ENCODE results near the gene PKN1.

Gene PKN1

DNA sequence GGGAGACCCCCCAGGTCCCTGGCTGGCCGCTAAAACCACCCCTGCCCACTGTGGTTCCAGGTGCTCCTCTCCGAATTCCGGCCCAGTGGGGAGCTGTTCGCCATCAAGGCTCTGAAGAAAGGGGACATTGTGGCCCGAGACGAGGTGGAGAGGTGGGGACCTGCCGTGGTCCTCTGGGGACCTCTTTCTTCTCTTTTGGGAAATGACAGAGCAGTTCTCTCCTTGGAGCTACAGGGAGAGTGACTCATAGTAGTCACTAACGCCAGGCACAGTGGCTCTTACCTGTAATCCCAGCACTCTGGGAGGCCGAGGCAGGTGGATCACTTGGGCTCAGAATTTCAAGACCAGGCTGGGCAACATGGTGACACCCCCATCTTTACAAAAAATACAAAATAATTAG lies 34.7 kb downstream of the PKN1 start:
- no peak for DNase-seq

DNA sequence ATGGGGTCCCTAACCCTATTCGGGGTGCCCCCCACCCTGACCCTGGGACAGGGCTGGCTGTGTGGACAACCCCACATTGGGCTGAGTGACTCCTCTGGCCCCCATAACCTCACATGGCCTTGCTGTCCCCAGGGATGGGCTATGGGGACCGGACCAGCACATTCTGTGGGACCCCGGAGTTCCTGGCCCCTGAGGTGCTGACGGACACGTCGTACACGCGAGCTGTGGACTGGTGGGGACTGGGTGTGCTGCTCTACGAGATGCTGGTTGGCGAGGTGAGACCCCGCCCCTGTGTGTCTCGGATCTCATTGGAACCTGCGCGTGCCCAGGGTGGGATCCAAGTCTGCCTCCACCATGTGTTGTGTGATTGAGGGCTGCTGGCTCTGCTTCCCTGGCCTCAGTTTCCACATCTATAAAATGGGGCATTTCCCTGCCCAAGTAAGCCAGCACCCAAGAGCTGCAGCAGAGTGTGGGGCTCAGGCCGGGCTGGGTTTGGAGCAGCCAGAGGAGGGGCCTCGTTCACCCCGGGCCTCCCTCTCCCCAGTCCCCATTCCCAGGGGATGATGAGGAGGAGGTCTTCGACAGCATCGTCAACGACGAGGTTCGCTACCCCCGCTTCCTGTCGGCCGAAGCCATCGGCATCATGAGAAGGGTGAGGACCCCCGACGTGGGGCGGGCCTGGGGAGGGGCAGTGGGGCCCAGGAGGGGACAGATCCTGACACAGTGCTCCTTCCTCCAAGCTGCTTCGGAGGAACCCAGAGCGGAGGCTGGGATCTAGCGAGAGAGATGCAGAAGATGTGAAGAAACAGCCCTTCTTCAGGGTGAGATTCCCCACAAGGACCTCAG lies 37.1 kb downstream of the PKN1 start:
- DNase-seq, result no peak

DNA sequence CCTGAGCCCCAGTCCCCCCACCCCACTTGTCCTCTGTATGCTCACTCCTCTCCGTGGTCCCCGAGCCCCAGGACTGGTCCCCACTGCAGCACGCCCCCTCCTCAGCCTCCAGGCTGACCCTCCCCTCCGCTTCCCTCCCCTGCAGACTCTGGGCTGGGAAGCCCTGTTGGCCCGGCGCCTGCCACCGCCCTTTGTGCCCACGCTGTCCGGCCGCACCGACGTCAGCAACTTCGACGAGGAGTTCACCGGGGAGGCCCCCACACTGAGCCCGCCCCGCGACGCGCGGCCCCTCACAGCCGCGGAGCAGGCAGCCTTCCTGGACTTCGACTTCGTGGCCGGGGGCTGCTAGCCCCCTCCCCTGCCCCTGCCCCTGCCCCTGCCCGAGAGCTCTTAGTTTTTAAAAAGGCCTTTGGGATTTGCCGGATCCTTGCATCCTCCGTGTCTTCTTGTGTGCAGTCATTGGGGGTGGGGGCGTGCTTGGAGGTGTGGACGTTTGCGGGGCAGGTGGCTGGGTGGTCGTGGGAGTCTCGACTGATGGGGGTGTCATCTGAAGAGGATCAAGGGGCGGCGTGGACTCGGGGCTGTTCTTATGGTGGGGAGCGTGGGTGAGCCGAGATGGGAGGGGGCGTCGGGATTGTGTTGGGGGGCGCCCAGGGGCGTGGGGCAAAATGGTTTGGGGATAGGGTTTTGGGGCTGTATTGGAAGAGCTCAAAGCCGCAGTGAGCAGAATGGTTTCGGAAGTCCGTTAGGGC lies 38.5 kb downstream of the PKN1 start:
- DNase-seq, result no peak

DNA sequence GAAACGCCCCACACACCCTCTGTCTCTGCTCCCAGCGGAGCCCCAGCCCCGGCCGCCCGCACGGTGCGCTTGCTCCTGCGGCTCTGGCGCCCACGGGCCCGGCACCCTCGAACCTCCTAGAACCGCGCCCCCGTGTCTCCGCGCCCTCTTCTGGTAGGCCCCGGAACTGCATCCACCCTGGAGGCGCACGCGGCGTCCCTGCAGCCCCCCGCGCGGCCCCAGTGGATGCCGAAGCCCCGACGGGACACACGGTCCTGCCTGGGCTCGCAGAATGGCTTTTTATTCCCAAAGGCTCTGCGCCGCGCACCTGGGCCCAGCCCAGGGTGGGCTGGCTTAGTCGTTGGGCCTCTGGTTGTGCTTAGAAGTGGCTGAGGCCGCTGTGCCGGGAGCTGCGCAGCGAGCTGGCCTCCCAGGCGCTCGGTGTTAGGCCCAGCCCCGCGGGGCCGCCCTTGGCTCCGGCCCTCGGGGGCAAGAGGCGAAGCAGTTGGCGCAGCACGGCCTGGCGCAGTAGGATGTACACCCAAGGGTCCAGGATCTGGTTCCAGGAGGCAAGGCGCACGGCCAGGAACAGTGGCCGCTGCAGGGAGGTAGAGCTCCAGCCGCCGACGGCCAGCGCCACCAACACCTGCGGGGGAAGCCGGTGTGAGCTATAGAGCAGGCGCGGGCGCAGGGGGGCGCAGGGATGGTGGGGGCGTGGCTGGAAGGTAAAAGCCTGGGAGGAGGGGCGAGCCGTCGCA lies 39.3 kb downstream of the PKN1 start:
- no peak for DNase-seq

DNA sequence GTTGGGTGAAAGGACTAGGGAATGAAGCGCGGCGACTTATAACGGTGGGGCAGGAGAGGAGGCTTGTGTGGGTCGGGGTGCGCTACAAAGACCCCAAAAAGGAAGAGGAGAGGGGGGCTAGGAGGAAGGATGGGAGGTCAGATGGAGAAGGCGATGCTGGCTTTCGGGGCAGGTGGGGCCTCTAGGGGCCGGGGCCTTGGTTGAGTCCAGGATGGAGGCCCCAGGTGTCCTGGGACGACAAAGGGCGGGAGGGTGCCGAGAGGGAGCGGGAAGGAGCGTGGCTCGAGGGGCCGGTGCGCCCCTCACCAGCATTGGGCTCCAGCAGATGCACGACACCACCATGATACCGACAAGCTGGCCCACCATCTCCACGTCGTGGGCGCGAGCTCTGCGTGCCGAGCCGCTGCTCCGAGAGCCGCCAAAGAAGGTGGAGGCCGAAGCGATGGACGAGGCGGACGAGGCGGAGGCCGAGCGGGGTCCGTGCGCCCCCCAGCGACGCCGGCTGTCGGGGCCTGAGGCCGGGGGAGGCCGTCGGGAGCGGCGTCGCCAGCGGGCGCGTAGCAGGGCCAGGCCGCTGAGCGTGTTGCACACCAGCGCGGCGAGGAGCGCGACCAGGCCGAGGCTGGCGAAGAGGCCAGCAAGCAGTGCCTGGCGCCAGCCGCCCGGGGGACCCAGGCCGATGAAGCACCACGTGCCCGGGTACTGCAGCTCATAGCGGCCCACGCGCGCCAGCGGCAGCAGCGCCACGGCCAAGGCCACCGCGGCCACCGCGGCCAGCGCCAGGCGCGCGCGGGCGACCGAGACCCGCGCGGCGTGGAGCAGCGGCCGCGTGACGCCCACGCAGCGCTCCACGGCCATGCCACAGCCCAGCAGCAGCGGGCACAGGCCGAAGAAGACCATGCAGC lies 40.2 kb downstream of the PKN1 start:
- DNase-seq, result no peak

DNA sequence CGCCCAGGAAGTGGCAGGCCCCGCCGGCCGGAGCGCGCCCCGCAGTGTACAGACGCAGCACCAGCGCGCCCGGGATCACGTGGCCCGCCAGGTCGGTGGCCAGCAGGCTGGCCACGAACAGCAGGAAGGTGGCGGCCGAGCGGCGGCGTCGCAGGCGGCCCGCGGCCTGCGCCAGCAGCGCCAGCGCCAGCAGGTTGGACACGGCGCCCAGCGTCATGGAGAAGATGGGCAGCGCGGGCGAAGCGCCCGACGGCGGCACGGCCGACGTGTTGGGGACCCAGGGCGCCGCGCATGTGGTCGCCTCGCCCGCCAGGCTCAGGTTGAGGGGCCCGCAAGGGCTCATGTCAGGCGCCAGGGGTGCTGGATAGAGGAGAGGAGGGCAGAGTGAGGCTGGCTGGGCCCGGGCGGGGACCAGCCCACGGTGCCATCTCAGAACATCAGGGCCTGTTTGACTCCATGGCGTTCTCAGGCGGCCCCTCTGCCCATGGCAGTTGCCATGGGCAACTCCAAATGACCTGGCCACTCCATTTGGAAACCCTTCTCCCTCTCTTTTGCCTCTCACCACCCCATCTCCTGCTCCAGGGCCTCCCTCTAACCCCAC lies 41.0 kb downstream of the PKN1 start:
- no peak for DNase-seq

DNA sequence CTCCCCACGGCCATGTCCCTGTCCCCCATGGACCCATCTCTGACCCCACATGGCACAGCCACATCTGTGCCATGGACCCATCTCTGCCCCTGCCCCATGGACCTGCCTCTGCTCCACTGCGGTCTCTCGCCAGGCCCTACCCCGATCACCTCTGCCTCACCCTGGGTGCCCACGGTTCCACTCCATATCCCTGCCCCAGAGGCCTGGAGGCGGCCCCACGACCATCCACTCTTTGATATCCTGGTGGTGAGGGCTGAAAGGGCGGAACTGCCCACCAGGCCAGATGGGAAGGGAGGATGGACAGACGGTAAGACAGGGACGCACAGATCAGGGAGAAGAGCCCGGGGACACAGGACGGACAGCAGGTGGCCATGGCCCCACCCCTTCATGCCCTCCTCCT lies 41.7 kb downstream of the PKN1 start:
- no peak for DNase-seq

DNA sequence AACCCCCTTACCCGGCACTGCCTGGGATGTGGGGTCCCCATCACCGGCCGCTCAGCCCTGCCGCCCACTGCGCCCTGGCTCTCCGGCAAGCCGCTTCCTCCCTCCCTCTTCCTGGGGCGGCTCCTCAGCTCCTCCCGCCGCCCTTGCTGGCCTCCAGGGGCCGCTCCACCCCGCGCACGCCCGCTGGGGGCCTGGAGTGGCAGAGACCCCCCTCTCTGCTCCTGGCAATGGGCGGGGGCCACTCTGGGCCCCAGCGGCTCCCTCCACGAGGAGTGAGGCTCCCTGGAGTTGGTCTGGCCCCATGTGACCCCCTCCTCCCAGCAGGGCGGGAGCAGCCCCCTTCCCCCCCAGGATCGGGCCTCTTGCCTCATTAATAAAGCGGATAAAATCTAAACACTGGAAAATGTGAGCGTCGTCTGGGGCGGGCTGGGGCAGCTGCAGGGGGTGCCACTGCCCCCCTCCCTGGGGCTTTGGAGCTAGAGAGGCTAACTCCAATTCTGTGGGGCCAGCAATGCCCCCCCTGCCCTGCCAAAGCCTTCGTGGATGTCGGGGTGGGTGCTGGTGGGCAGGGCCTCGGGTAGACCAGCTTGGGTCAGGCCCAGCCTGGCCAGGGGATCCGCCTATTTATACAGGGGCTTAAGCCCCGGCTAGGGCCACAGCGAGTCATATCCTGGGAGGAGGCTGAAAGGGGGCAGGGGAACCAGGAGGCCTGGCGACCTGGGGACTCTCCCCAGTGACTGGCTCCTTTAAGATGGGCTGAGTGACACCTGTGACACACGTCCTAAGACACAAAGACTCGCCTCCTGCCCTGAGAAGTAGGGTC lies 42.4 kb downstream of the PKN1 start, which contains the start of gene PTGER1:
PTGER1 (minus strand) TSS at position 104 of the 823 bp plus-strand sequence. CDS start 1,034 bp downstream, outside the sequence.
- DNase-seq, result no peak

DNA sequence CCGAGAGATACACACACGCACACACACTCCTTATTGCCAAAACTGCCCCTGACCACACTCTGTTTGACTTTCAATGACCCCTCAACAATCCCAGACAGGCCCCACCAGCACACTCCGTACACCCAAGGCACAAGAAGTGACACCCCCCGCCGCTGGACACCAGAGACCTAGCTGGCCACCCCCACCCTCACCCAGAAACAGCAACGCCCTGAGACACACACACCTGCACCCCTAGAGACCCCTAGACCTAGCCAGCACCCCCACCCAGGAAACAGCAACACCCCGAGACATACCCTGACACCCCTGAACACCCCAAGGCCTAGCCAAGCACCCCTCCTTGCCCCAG lies 43.2 kb downstream of the PKN1 start:
- no peak for DNase-seq

DNA sequence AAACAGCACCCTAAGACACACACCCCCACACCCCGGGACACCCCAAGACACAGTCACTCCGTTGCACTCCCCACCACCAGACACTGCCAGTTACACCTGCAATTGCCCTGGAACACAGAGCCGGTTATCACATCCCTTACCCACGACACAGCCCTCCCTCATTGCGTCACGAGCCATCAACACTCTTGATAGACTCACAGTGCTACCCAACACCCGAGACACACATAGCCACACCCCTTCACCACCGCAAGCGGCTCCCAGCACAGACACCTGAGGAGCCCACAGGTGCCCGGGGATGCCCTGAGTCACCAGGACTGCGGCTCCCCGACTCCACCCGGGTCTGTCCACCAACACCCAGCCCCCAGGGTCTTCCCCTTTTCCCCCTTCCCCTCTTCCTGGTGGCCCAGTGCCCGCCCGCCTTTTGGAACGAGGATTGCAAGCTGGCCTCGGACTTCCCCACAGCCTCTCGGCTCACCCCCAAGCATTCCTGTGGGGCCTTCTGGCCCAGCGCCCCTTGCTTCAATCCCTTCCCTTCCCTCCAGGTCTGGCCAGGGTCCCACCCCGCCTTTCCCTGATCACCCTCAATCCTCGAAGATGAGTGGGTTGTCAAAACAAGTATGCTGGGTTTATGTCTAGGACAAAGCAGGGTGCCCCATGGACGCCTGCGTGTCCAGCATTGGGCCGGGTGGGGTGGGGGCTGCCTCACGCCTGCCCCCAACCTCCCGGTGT lies 43.7 kb downstream of the PKN1 start:
- DNase-seq, result no peak

DNA sequence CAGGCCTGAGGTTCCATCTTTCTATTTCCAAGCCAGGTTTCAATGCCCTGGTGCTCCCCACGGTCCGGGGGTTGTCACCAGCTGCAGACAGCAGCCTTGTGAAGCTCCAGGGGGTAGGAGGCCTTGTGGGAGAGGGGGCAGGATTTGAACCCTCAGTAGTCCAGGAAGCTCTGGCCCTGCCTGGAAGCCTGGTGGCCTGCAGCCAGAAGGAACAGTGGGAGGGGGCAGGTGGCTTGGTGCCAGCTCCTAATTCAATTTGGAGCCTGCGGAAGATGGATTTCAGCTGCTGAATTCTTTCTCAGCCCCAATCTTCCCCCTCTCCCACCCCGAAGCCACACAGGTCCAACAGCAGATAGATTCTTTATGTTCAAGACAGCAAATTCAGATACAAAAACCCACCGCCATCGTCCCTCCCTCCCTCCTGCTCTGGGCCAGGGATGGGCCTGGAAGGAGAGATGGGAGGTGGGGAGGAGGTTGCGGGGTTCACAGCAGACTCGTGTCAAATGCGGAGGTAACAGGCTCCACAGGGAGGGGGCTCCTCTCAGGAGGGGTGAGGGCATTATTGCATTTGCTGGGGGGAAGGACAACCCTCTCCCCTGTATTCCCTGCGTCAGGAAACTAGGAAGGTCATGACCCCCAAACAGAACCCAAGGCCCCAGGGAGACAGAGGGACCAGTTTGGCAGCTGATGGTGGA lies 44.5 kb downstream of the PKN1 start:
- DNase-seq, result no peak

DNA sequence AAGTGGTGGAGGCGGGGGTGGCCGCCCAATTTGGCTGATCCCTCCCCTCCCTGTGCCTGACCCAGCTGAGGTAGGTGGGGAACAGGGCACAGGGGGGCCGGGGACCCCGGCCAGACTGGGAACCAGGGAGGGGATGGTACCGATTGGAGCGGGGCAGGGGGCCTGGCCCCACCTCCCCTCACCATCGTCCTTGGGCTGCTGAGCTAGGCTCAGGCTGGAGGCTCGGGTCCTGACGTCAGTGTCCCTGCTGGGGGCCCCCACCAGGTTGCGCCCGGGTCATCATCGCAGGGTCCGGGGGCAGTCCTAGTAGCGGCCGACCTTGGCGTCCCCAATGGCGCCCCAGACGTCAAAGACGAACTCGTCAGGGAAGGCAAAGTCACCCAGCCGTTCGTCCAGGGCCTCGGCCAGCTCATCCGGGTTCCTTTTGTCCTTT lies 45.0 kb downstream of the PKN1 start:
- DNase-seq, result no peak

DNA sequence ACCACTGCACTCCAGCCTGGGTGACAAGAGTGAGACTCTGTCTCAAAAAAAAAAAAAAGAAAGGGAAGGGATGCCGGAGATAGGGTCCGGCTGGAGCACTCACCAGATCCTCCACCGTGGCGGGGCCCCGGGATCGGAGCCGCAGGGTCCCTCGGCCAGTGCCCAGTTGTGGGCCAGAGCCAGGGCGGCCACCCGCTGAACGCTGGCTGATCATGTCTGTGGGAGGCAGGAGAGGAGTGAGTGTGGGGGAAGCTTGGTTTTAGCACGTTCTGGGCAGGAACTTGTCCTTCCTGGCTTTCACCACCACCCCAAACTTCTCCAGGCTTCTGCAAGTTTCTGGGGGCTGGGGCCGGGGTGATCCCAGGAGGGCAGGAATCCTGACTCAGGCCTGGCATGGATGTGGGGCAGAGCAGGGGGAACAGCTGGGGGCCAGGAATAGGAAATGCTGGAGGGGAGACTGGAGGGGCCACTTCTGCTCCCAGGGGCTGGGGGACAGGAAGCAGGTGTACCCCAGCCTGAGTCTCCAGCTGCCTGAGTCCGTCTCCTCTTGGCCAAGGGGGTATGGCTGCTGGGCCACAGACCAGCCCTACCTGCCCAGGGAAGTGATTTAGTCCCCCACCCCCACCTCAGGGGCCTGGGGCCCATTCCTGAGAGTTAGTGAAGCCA lies 46.3 kb downstream of the PKN1 start:
- no peak for DNase-seq

DNA sequence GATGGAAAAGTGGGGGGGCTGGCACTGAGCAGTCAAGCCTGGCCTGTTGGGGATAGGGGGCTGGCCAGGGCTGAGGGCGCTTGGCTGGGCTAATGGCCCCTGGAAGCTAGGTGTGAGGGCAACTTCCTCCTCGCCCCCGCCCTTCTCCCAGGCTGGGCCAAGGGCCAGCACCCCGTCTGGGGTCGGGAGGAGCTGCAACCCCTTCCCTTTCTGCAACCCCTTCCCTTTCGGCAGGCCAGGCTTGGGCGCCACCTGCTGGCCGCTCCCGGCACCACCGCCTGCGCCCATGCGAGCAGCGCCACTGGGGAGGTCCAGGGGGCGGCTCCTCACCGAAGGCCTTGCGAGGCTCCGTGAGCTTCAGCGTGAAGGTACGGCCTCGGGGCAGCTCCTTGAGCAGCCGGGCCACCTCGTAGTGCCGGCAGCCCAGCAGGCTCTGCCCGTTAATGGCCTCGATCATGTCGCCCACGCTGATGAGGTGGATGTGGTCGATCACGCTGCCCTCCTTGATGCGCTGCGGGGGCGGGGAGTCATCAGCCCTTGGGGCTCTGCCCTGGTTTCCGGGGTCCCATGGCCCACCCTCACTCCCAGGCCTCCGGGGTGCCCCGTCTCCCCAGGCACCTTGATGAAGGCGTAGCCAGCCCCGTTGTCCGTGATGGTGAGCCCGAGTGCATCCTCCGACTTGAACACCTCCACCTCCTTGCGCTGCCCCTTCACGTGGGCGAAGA lies 47.0 kb downstream of the PKN1 start:
- no peak for DNase-seq

DNA sequence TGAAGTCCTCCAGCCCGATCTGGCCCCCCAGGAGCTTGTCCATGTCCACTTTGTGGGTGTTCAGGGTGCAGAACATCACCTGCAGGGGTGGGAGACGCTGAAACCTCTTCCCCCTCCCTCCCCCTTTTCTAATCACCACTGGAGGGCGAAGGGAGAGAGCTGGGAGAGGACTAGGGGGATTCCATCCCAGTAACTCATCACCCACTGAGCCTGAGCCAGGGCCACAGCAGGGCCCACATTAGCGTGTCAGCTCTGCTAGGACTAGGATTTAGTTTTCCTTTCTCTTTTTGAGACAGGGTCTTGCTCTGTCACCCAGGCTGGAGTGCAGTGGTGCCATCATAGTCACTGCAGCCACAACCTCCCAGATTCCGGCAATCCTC lies 47.6 kb downstream of the PKN1 start:
- DNase-seq, result no peak

DNA sequence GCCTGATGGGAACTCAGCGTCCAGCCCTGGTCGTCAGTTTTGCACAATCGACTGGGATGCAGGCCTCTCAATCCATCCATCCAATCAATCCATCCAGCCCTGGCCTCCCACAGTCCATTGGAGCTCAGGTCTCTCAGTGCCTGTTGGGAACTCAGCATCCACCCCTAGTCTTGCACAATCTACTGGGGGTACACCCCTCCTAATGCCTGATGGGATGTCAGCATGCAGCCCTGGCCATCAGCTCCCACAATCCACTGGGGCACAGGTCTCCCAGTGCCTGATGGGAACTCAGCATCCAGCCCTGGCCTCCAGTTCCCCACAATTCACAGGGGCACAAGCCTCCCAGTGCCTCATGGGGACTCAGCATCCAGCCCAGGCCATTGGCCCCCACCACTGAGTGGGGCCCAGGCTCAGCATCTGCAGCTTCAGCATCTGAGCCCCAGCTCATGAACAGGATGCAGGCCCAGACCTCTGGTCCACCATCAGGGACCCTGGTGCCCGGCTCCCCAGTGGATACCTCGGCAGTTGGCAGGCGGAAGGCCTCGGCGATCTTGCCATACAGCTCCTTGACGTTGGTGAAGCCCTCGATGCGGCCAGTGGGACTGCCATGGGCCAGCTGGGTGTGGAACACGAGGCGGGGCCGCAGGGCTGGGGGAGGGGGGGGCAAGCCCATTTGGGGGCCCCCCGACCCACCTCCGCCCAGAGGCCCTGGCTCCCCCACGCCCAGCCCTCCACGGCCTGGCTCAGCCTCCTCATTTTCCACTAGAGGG lies 49.3 kb downstream of the PKN1 start:
- no peak for DNase-seq

DNA sequence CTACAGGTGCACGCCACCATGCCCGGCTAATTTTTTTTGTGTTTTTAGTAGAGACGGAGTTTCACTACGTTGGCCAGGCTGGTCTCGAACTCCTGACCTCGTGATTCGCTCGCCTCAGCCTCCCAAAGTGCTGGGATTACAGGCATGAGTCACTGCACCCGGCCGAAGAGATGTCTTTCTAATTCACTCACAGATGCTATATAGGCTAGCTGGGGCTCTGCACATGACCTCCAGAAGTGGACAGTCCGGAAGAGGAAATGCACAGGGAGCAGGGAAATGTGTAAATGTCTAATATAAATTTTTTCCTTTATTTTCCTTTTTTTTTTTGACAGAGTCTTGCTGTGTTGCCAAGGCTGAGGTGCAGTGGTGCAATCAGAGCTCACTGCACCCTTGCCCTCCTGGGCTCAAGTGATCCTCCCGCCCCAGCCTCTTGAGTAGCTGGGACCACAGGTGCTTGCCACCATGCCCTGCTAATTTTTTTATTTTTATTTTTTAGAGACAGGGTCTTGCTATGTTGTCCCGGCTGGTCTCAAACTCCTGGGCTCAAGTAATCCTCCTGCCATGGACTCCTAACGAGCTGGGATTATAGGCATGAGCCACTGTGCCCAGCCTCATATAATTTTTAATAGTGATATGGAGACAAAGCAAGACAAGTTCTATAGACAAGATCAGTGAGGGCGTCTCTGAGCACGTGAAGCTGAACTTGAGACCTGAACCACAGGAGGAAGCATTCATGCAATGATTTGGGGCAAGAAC lies 54.4 kb downstream of the PKN1 start:
- no peak for DNase-seq

Measured in DMS 273 treated with DMSO at 0.1 percent for 48 hours (cell line).